ENCODE measurements around the gene COG2. TPM values are rescaled to one million over a fixed set of nuclear protein-coding genes. Genes with fewer than 3 reads are reported as not detected.

Gene COG2
- total and polyA plus RNA-seq, 2 experiments from 2014 or later: 14.6 to 16.4 TPM

DNA sequence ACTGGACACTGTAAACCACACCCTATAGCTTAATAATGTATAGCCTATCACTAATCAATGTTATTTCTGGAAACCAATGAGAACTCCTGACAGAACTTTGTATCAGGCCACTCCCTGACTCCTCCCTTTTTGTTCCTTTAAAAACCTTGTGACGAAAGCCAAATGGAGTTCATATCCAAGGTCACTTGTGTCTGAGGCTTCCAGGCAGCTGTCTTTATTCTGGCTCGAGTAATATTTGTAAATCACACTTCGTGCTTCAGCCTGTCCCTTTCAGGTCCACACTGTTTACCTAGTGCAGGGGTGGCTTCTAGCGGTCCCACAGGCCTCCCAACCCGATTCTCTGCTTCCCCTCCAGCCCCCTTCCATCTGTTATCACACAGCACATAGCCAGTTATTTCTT is 88.7 kb downstream of the COG2 start:
- H3K9me2 ChIP-seq (ENCODE audit: insufficient read depth): no peaks in the 10 kb centered on the region
- in situ Hi-C loops (cut with MboI): no loop called here
- TF ChIP-seq EZH2phosphoT487 (IDR thresholded peaks at IDR 0.05; ENCODE audit: insufficient read depth, low read depth): no peak
- TF ChIP-seq EZH2 (IDR thresholded peaks at IDR 0.05; ENCODE audit: insufficient read depth, poor library complexity, severe bottlenecking): no peak
- 0 out of 2 replicates have a peak, but pooled peaks cover 8% of the 10 kb centered on the region for H3K27me3 ChIP-seq (replicated peaks; ENCODE audit: insufficient read depth)
- H3K9me3 ChIP-seq (ENCODE audit: low read depth): no peaks in the 10 kb centered on the region
- H3K9ac ChIP-seq: no peak overlapping the region
- DNase-seq: no peak
- WGBS, 2 experiments (ENCODE audit: low coverage in 1 of 2, low lambda C conversion rate in 2 of 2, missing lambda C conversion rate in 2 of 2): 17 to 25% methylated on average over 5 of the region's 5 CpGs
- H3F3A ChIP-seq (ENCODE audit: insufficient read depth): no peaks in the 10 kb centered on the region
- no peaks in the 10 kb centered on the region for H3K79me2 ChIP-seq (ENCODE audit: insufficient read depth)
- H2AFZ ChIP-seq: no peak overlapping the region
- no peaks in the 10 kb centered on the region for H4K20me1 ChIP-seq (ENCODE audit: insufficient read depth)
- H3K36me3 ChIP-seq (ENCODE audit: low read depth): no peaks in the 10 kb centered on the region
- H3K4me3 ChIP-seq: no peak overlapping the region
- no peak overlapping the region for H3K4me2 ChIP-seq (ENCODE audit: unreplicated experiment)
- H3K4me1 ChIP-seq (ENCODE audit: insufficient read depth): no peaks in the 10 kb centered on the region
- no peak overlapping the region for H3K27ac ChIP-seq

DNA sequence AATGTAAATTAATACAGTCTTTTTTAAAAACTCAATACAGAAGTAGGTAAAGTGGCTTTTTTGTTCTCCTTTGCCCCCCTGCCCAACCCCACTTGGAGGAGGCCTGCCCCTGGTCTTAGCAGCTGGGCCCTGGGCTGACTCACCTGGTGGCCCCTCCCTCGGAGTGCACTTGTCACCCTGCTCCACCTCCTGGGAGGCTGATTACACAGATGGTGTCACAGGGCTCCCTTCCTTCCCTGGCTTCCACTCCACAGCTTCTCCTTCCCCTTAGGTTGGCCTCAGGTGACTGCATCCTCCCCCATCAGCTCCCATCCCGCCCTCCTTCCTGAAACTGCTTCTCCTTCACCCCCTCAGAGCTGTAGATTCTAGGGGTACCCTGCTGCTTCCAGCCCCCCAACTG is 93.2 kb downstream of the COG2 start:
- no peak overlapping the region for H3K9ac ChIP-seq
- no peaks in the 10 kb centered on the region for H3K9me2 ChIP-seq (ENCODE audit: insufficient read depth)
- H3K4me3 ChIP-seq: no peak overlapping the region
- H3K4me1 ChIP-seq (ENCODE audit: insufficient read depth): no peaks in the 10 kb centered on the region
- DNase-seq: no peak
- no peaks in the 10 kb centered on the region for H3F3A ChIP-seq (ENCODE audit: insufficient read depth)
- no peaks in the 10 kb centered on the region for H4K20me1 ChIP-seq (ENCODE audit: insufficient read depth)
- H3K79me2 ChIP-seq (ENCODE audit: insufficient read depth): no peaks in the 10 kb centered on the region
- no peaks in the 10 kb centered on the region for H3K9me3 ChIP-seq (ENCODE audit: low read depth)
- H3K27me3 ChIP-seq (replicated peaks; ENCODE audit: insufficient read depth): no peaks in the 10 kb centered on the region
- H3K4me2 ChIP-seq (ENCODE audit: unreplicated experiment): no peak overlapping the region
- H3K36me3 ChIP-seq (ENCODE audit: low read depth): no peaks in the 10 kb centered on the region
- 26 to 30% methylated on average over 2 of the region's 2 CpGs for WGBS, 2 experiments (ENCODE audit: low coverage in 1 of 2, low lambda C conversion rate in 2 of 2, missing lambda C conversion rate in 2 of 2)
- in situ Hi-C loops (cut with MboI): no loop called here
- TF ChIP-seq EZH2 (IDR thresholded peaks at IDR 0.05; ENCODE audit: insufficient read depth, poor library complexity, severe bottlenecking) (no peak), EZH2phosphoT487 (IDR thresholded peaks at IDR 0.05; ENCODE audit: insufficient read depth, low read depth) (no peak)
- H2AFZ ChIP-seq: no peak overlapping the region
- no peak overlapping the region for H3K27ac ChIP-seq

DNA sequence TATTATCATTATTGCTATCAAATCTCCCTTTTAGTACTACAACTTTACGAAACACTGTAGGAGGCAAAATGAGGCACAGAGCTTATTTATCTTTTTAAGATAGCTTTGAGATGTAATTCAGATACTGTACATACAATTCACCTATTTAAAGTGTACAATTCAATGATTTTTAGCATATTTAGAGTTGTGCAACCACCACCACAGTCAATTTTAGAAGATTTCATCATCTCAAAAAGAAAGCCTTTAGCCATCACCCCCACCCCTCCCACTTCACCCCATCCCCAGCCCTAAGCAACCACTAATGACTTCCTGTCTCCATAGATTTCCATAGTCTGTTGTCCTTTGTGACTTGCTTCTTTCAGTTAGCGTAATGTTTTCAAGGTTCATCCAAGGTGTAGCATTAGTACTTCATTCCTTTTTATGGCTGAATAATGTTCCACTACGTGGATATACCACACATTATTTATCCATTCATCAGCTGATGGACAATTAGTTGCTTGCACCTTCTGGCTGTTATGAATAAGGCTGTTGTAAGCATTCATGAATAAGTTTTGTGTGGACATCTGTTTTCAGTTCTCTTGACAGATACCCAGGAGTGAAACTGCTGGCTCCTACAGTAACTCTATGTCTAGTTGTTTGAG is 95.5 kb downstream of the COG2 start:
- TF ChIP-seq EZH2 (IDR thresholded peaks at IDR 0.05; ENCODE audit: insufficient read depth, poor library complexity, severe bottlenecking) (no peak), EZH2phosphoT487 (IDR thresholded peaks at IDR 0.05; ENCODE audit: insufficient read depth, low read depth) (no peak)
- no peaks in the 10 kb centered on the region for H3K9me3 ChIP-seq (ENCODE audit: low read depth)
- H3K9me2 ChIP-seq (ENCODE audit: insufficient read depth): no peaks in the 10 kb centered on the region
- WGBS, 2 experiments (ENCODE audit: low coverage in 1 of 2, low lambda C conversion rate in 2 of 2, missing lambda C conversion rate in 2 of 2): 49 to 50% methylated on average over 3 of the region's 3 CpGs
- no peak overlapping the region for H3K9ac ChIP-seq
- in situ Hi-C loops (cut with MboI): no loop called here
- no peaks in the 10 kb centered on the region for H3K79me2 ChIP-seq (ENCODE audit: insufficient read depth)
- no peaks in the 10 kb centered on the region for H3K36me3 ChIP-seq (ENCODE audit: low read depth)
- no peak overlapping the region for H2AFZ ChIP-seq
- no peaks in the 10 kb centered on the region for H4K20me1 ChIP-seq (ENCODE audit: insufficient read depth)
- H3F3A ChIP-seq (ENCODE audit: insufficient read depth): no peaks in the 10 kb centered on the region
- H3K27me3 ChIP-seq (replicated peaks; ENCODE audit: insufficient read depth): no peaks in the 10 kb centered on the region
- H3K4me2 ChIP-seq (ENCODE audit: unreplicated experiment): no peak overlapping the region
- no peak overlapping the region for H3K4me3 ChIP-seq
- H3K4me1 ChIP-seq (ENCODE audit: insufficient read depth): no peaks in the 10 kb centered on the region
- H3K27ac ChIP-seq: no peak overlapping the region
- no peak for DNase-seq

DNA sequence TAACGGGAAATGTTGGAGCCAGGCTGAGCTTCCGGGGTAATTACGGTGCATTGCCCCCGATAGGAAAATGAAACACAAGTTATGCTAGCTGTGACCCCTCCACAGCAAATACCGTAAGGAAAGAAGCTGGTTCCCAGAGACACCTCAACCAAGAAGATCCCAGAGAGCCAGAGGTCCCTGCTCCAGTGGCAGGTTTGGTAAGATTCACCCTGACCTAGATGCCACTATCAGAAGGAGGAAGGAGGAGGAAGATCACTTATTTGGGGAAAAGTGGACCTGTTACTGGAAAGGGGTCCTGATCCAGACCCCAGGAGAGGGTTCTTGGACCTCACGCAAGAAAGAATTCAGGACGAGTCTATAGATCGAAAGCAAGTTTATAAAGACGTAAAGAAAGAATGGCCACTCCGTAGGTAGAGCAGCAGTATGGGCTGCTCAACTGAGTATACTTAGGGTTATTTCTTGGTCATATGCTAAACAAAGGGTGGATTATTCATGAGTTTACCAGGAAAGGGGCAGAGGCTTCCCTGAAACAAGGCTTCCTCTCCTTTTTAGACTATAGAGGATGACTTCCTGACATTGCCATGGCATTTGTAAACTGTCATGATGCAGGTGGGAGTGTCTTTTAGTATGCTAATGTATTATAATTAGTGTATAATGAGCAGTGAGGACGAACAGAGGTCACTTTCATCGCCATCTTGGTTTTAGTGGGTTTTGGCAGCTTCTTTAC is 97.4 kb downstream of the COG2 start:
- no peaks in the 10 kb centered on the region for H3K9me2 ChIP-seq (ENCODE audit: insufficient read depth)
- H3K36me3 ChIP-seq (ENCODE audit: low read depth): no peaks in the 10 kb centered on the region
- H3K27ac ChIP-seq: no peak overlapping the region
- no peak for TF ChIP-seq EZH2 (IDR thresholded peaks at IDR 0.05; ENCODE audit: insufficient read depth, poor library complexity, severe bottlenecking)
- no peak for TF ChIP-seq EZH2phosphoT487 (IDR thresholded peaks at IDR 0.05; ENCODE audit: insufficient read depth, low read depth)
- H3K9ac ChIP-seq: no peak overlapping the region
- H4K20me1 ChIP-seq (ENCODE audit: insufficient read depth): no peaks in the 10 kb centered on the region
- H3K27me3 ChIP-seq (replicated peaks; ENCODE audit: insufficient read depth): no peaks in the 10 kb centered on the region
- DNase-seq: no peak
- no peak overlapping the region for H3K4me2 ChIP-seq (ENCODE audit: unreplicated experiment)
- WGBS, 2 experiments (ENCODE audit: low coverage in 1 of 2, low lambda C conversion rate in 2 of 2, missing lambda C conversion rate in 2 of 2): 56 to 61% methylated on average over 12 of the region's 12 CpGs
- no peak overlapping the region for H3K4me3 ChIP-seq
- no peak overlapping the region for H2AFZ ChIP-seq
- in situ Hi-C loops (cut with MboI): no loop called here
- no peaks in the 10 kb centered on the region for H3F3A ChIP-seq (ENCODE audit: insufficient read depth)
- no peaks in the 10 kb centered on the region for H3K79me2 ChIP-seq (ENCODE audit: insufficient read depth)
- H3K4me1 ChIP-seq (ENCODE audit: insufficient read depth): no peaks in the 10 kb centered on the region
- no peaks in the 10 kb centered on the region for H3K9me3 ChIP-seq (ENCODE audit: low read depth)

Other genes starting within 250 kb of the COG2 start
- 0.32 and 3.8 TPM in 2 replicates for gene PGBD5, start 216.1 kb upstream of the COG2 start, total RNA-seq (2014; rRNA removed; shearing (Covaris generic))
- gene PGBD5, start 216.1 kb upstream of the COG2 start, polyA plus RNA-seq (2016; fragmentation: Nextera tagmentation; extraction: Ambion mirVana): 0.15 and 0.23 TPM in 2 replicates
- gene AGT, start 71.6 kb downstream of the COG2 start, total RNA-seq (2014; rRNA removed; shearing (Covaris generic)): not detected in 2 replicates
- gene AGT, start 71.6 kb downstream of the COG2 start, polyA plus RNA-seq (2016; fragmentation: Nextera tagmentation; extraction: Ambion mirVana): 0.16 TPM in 1 of 2 replicates, not detected in the other
- gene CAPN9, start 104.9 kb downstream of the COG2 start, total RNA-seq (2014; rRNA removed; shearing (Covaris generic)): not detected in 2 replicates
- gene CAPN9, start 104.9 kb downstream of the COG2 start, polyA plus RNA-seq (2016; fragmentation: Nextera tagmentation; extraction: Ambion mirVana): not detected in 2 replicates
- 108 and 123 TPM in 2 replicates for gene C1orf198, start 226.0 kb downstream of the COG2 start, total RNA-seq (2014; rRNA removed; shearing (Covaris generic))
- 76.2 and 79.5 TPM in 2 replicates for gene C1orf198, start 226.0 kb downstream of the COG2 start, polyA plus RNA-seq (2016; fragmentation: Nextera tagmentation; extraction: Ambion mirVana)

Measured in GM23248 (cell line).